Fibroblast of skin of left quadriceps (primary cell): ENCODE results near the gene MCF2L.

Experiments used
- DNase-seq, 2 experiments: peaks; one replicate each; pipeline ENCODE4 v3.0.0-alpha.2; 2013; ENCODE audit warnings: low read depth in 2 of 2

The MCF2L gene

DNA sequence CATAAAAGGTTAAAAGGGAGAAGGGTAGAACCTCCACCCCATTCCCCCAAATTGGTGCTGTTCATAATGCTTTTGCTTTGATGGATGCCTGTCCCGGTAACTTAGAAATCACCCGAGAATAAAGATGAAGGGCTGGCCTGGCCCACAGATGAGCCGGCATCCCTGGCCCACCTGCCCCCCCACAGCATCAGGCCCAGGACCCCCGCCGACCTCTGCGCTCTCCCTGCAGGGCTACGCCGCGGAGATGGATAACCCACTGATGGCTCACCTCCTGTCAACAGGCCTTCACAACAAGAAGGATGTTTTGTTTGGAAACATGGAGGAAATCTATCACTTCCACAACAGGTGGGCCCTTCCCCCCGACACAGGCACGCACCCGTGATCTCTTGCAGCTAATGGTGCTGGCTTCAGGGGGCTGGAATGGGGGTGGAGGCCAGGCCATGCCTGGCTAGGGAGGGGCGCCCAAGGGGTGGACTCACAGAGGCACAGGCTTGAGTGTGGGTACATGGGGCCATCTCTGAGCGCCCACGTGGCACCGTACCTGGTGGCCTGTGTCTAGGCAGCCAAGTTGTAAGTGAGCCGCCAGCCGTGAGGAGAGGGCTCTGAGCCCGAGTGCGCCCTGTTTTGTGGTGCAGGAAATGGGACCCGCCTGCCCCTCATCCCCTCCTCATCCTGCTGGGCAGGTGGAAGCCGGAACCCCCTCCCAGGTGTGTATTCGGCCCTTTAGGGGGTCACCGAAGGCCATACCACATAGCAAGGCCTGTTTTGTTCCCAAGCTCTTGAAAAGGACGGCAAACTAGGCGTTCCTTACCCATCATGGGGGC is 113.4 kb downstream of the MCF2L start:
- no peak for DNase-seq

DNA sequence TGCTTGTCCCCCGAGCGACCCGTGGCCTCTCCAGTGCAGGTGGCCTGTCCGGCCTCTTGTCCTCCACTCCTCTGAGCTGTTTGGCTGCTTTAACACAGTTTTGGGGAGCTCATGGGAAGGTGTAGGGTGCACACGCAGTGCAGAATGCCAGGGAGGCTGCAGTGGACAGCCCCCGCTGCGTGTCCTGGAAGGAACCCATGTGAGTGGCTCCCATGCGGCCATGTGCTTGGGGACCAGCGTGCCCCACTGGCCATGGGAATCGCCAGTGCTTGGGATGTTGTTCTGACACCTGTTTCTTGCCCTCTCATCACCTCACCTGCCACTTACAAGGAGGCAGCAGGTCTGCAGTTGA is 114.0 kb downstream of the MCF2L start:
- DNase-seq, result no peak

DNA sequence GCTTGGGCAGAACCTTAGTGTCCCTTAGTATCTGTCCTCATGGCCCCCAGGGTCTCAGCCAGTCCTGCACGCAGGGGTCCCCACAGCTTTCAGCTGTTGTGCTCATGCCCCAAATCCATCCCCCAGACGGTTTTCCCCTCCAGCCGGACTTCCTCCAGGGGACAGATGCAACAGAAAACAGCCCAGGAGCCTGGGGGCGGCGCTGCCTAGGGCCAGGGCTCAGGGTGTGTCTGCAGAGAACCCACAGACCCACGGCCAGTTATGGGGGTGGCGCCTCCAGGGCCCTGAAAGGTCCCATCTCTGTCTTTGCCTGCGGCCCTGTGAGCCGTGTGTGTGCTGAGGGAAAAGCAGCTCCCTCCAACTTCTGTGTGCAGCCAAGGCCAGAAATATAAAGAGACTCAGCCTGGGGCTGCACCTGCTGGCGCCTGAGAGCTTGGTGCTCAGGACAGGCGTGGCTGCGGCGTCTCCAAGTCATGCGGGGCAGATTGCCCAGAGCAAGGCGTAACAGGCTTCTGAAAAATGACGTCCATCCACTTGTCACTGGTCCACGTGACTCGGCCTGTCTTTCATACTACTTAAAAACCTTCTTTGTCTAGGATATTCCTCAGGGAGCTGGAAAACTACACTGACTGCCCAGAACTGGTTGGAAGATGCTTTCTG is 114.5 kb downstream of the MCF2L start:
- DNase-seq, result no peak

DNA sequence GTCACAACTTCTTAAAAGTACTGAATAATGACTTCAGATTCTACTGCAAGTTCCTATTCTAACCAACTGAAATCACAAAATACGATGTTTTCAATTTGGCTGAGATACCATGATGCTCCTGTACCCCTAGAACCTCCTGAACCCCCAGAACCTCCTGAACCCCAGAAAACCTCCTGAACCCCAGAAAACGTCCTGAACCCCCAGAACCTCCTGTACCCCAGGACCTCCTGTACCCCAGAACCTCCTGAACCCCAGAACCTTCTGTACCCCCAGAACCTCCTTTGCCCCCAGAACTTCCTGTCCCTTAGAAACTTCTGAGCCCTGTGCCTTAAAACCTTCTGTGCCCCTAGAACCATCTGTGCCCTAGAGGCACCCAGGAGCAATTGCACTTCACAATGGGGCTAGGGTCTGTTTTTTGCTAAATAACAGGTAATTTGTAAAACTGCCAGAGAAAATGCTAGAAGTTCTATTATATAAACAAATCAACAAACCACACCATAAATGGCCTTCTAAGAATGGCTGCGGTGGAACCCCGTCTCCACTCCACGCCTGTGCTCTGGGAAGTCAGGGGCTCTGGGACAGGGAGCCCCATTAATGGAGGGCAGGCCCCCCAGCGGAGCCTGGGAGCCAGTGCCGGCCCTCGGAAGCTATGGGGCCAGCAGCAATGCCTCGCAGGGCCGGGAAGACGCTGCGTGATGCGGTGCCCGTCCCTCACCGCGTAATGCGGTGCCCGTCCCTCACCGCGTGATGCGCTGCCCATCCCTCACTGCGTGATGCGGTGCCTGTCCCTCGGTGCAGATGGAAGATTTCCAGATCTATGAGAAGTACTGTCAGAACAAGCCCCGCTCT is 115.3 kb downstream of the MCF2L start:
- no peak for DNase-seq

DNA sequence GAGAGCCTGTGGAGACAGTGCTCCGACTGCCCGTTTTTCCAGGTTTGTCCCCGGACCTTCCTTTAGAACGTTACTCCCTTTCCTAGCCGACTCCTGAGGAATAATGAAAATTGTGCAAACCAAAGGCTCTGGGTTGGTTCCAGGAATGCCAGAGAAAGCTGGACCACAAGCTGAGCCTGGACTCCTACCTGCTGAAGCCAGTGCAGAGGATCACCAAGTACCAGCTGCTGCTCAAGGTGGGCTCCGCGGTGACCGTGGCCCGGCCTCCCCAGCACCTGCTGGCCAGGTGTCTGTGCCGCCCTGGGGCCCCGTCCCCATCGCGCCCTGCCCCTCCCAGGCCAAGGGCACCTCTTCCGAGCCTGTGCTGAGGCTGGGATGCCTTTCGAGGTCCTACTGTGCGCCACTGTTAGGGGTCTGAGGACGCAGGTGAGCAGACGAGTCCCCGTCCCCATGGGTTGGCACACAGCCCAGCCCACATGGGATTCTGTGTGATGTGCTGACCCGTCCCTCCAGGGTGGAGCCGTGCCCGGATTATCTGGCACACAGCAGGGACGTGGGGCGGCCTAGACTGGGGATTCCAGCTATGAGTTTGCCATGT is 116.0 kb downstream of the MCF2L start:
- DNase-seq, result no peak

DNA sequence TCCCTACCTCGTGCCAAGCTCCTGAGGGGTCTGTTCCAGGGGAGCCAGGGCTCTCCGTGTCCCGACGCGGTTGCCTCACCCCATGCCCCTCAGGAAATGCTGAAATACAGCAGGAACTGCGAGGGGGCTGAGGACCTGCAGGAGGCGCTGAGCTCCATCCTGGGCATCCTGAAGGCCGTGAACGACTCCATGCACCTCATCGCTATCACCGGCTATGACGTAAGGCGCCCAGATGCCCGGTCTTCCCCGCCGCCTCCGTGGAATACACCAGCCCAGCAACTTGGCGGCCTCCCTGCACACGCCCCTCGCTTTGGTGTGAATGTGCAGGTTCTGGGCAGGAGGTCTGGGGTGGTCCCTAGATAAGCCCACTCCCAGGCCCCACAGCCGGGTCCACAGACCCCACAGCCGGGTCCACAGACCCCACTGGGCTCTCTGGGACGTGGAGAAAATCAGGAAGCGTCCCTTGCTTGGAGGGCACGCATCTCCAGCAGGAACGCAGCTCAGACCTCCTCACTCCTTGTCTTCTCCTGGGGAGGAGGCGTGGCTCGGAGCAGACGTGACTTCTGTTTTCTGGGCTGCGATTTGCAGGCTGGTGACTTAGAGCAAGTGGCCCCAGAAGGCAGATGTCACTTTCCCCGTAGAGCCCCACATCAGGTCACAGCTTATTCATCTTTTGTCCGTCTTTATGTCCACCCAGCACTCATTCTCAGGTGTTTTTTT is 117.2 kb downstream of the MCF2L start:
- no peak for DNase-seq

DNA sequence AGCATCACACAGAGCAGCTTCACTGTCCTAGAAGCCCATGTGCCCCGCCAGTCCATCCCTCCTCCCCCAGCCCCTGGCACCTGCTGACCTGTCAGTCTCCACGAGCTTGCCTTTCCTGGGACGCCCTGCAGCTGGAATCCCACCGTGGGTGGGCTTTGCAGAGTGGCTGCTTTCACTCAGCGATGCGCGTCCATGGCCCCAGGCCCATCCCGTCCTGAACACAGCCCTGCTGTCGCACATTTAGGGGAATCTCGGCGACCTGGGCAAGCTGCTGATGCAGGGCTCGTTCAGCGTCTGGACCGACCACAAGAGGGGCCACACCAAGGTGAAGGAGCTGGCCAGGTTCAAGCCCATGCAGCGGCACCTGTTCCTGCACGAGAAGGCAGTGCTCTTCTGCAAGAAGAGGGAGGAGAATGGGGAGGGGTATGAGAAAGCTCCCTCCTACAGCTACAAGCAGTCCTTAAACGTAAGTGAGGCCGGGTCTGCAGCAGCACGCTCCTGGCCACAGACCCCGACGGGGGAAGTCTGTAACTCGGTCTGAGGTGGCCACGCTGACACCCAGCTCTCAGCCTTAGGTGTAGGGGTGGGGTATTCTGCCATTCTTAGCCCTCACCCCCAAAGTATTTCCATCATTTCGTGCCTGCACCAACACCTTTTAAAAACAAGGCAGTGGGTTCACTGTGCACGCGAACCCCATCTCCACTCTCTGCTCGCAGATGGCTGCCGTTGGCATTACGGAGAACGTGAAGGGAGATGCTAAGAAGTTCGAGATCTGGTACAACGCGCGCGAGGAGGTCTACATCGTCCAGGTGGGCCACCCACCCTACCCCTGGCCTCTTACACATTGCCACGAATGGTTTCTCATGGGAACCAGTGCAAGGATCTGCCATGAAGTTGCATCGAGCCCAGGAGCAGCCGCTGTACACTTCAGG is 118.2 kb downstream of the MCF2L start:
- DNase-seq, result no peak

DNA sequence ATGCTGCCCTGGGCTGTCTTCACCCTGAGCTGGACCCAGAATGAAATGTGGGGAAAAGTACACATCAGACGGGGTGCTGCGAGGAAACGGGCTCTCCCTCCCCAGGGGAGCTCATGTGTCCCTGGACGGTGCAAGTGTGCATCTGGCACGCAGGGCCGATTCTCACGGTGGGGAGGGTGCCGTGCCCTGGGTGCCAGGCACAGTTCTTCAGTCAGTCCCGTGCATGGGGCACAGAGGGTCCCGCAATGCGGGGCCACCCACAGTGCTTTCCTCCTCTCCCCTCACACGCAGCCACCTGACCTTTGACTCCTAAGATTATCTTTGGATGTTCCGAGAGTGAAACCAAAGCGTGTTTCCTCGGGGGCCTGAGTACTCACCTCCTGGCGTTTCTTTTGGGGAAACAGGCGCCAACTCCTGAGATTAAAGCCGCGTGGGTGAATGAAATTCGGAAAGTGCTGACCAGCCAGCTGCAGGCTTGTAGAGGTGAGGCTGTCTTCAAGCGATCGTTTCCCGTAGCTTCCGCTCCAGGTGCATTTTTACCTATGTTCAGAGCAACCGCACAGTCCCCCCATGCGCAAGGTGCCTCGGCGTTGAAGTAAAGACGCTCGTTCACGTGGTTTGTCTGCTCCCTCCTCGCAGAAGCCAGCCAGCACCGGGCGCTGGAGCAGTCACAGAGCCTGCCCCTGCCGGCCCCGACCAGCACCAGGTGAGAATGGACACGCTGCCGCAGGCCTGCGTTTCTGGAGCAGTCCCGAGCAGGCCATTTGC is 119.1 kb downstream of the MCF2L start:
- DNase-seq, result no peak

DNA sequence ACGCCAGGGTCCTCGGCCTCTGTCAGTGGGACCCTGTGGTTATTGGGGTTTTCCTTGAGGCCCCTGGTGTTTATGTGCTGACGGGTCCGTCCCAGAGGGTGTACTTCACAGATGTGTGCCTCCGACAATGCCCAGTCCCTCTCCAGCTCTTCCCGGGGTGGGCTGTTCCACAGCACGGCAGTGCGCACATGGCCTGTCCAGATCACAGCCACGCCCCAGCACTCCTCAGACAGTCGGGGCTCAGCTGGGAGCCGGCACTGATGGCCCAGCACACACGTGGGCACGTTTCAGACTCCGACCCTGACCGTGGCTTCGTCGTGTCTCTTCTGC is 119.6 kb downstream of the MCF2L start:
- DNase-seq, result no peak

DNA sequence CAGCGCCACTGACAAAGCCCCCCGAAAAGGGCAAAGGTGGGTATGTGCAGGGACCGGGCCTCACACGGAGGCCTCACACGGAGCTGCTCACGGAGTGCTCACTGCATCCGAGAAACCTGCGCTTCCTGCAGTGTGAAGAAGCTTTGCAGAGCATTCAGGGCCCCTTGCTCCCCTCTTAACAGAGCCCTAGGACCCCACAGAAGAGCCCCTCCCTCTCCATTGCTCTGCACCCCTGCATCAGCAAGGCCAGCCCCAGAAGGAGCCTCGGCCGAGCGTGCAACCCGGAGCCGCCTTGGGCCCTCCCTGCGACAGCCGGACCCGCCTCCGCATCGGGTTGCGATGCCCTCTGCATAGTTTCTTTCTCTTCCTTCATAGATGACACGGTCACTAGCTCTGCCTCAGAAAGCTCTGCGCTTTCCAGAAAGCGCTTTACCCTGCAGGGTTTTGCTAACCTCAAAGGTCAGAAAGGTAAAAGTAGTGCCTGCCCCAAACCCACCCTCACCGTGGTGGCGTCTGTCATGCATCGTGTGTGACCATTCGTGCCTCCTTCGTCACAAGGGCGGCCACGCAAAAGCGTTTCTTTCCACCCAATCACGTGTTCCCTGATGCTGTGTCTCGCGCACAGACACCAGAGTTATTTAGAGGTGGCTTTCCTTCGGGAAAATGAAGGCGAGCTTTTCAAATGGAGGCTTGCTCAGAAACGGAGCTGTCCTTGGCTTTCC is 120.8 kb downstream of the MCF2L start:
- DNase-seq, result no peak

DNA sequence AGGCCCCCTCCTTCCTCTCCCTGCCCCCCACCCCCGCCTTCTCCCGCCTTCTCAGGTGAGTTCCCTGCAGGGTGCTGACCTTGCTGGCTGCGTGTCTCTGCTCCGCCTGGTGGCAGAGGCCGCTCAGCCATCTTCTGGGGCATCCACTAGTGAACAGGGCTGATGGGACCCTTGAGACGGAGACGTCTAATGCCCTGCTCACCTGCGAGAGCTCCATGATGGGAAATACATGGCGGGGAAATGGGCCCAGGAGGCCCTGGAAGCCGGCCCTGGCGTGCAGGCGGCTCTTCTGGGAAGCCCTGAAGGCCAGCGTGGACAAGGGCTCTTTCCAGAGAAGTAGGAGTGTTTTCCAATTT is 121.4 kb downstream of the MCF2L start:
- DNase-seq, result no peak

DNA sequence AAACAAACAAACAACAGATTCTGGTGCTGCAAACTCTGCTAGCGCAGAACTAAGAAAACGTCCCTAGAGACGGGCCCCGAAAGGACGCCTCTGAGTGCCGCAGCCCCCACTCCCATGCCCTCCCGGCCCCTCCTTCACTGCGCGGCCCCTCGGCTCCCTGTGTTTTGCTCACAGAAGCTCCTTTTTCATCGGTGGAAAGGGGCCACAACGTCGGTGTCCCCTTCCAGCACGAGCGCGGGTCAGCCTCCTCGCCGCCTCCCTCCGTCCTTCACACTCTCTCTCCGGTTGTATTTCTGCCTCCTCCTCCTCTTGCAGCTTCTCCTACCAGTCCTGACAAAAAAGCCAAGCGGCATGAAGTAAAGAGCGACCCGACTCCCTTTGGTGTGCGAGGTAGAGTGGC is 121.8 kb downstream of the MCF2L start:
- no peak for DNase-seq

DNA sequence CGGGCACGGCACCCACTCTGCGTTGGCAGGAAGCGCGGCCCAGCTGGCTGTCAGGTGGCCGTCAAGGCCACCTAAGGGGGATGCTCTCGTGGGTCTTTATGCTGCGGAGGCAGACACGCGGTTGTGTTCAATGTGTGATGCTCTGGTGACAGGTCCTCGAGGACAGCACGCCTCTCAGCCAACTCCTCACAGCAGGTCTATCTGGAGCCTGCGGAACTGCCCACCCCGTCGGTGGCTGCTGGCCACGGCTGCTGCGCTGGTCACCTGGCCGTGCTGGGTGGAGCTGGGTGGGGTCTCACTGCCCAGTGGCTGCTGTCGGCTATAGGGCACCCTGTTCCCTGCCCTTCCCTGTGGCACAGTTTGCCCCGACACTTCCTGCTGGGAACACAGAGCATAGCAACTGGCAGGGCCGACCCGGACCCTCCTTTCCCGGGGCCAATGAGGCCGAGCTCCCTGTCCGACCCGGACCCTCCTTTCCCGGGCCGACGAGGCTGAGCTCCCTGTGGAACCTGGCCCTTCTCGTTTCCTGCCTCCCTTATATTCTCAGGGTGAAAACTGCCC is 122.3 kb downstream of the MCF2L start:
- no peak for DNase-seq

DNA sequence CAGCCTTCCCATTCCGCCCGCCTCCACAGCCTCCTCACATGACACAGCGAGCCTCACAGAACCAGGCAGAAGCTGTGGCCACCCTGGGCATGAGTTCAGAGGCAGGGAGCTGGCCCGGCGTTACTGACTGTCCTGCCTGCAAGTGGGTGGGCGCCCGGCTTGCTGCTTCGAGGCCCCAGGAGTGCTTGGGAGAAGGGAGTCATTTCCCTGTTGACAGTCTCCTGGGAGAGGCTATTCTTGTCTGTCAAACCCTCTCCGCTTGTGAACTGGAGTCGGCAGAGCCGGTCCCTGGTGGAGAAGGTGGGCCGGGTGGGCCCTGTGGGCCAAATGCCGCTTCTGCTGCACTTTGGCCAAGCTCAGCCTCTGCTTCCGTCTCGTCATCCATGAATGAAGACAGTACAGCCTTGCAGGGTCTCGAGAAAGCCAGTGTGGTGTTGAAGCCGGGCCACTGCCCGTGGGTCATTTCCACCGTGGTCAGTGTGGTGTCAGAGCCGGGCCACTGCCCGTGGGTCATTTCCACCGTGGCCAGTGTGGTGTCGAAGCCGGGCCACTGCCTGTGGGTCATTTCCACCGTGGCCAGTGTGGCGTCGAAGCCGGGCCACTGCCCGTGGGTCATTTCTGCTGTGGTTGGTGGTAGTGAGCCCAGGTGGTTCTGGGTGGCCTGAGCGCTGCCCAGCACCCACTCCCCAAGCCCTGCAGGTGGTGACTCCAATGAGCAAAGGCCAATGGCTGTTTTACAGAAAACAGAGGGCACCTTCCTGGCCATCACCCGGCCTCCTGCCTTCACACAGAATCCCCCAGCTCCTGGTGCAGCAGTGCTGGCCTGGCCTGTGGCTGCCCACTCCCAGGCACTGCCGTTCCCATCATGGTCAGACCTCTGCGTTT is 123.1 kb downstream of the MCF2L start:
- no peak for DNase-seq

DNA sequence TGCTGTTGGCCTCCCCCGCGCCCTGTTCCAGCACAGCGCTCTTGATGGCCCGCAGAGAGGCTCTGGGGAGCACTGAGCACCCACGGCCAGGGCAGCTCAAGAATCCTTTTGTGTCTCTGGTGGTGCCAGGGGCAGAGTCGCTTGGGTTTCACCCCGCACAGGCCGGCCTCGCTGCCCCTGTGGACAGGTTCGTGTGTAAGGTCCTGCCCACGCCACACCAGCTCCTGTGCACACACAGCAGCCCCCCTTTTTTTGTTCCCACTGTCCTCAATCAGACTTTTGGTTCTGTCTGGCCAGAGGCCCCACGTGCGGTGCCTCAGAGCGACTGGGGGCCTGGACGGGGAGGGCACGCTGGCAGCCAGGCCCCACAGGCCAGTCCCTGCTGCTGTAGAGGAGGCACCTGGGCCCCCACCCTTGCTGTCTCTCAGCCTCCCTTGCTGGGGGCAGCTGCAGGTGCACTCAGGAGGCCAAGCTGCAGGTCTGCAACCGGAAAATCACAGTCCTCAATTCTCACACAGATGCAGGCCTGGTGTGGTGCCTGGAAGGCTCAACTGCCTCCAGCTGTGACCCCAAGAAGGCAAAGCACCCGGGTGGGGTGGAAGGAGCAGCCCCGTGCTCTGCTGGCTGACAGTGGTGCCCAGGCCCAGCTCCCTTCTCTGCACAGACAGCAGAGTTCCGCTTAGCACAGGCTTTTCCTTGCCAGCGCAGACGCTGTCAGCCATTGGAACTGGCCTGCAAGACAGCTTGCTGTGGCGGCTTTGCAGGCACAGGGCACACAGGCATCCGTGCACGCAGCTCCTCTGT is 124.0 kb downstream of the MCF2L start:
- DNase-seq, result no peak

DNA sequence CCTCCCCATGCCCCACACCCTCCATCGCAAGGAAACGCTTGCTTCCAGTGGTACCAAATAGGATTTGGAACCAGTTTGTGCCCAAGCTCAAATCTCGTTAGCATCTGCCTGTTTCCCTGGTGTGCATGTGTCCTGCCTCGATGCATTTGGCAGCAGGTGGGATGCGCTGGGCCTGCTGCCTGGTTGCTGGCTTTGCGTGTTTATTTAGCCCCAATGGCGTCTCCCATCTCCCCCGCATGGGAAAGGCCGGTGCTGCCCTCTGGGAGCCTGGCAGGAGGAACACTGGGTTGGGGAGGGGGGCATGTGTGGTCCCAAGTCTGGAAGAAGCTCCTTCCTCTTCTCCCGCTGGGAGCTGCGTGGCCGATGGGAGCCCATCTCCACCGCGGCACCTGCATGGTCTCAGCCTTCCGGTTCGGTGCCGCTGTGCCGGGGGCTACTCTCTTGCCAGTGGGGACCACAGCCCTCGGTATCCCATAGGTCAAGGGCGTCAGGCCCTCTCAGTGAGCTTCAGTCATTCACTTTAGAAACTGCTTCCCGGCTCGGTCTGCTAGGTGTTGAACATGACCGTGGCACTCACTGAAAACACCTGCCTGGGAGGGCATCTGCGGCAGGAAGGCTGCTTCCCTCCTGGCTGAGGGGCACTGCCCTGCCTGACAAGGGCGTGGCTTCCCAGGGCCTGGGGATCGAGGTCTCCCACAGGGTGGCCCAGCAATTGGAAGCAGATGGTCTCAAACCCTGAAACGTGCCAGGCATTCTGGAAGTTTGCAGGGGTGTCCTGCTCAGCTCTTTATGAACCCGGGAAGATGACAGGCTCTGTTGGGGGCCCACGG is 124.8 kb downstream of the MCF2L start:
- DNase-seq, result no peak
